ENCODE data around the gene CATSPER3. TPM values are rescaled to one million over a fixed set of nuclear protein-coding genes. Genes with fewer than 3 reads are reported as not detected.

The CATSPER3 gene
- polyA plus RNA-seq, 1 donor (not counting 4 experiments of a cell fraction or from before 2014, with no cell fraction given) = 0.31 TPM

GRCh38 chr5:135055396-135055795, 87.7 kb downstream of the CATSPER3 start:
- FAIRE-seq = no peak
- Histone ChIP-seq H2AFZ (ENCODE audit: control insufficient read depth, low read length) (no peak overlapping the region), H3K27ac (ENCODE audit: control insufficient read depth, insufficient read depth, low read length) (no peak overlapping the region), H3K27me3 (ENCODE audit: control insufficient read depth, extremely low read depth, insufficient read depth, low read length) (peaks cover 73% of the 10 kb centered on the region), H4K20me1 (ENCODE audit: control insufficient read depth, extremely low read depth, insufficient read depth, low read length) (no peaks in the 10 kb centered on the region), H3K4me1 (ENCODE audit: control insufficient read depth, extremely low read depth, insufficient read depth, low read length) (no peaks in the 10 kb centered on the region), H3K9me1 (ENCODE audit: control insufficient read depth, extremely low read depth, insufficient read depth, low read length) (no peaks in the 10 kb centered on the region), H3K9ac (ENCODE audit: control insufficient read depth, extremely low read depth, insufficient read depth, low read length) (no peak overlapping the region), H3K9me3 (ENCODE audit: control insufficient read depth, low read depth, low read length) (no peaks in the 10 kb centered on the region), H3K4me2 (ENCODE audit: control insufficient read depth, extremely low read depth, insufficient read depth, low read depth, low read length) (no peak overlapping the region), H3K4me3 (ENCODE audit: control insufficient read depth in 2 of 3, extremely low read depth in 1 of 3, insufficient read depth in 2 of 3, low read depth in 1 of 3, low read length in 3 of 3) (no peak overlapping the region), H3K36me3 (ENCODE audit: control insufficient read depth in 2 of 2, extremely low read depth in 1 of 2, insufficient read depth in 2 of 2, low read length in 2 of 2) (no peaks in the 10 kb centered on the region), H3K79me2 (ENCODE audit: control insufficient read depth, insufficient read depth, low read length) (no peaks in the 10 kb centered on the region)
- DNase-seq (ENCODE audit: low read depth, low spot score) = no peak
- TF ChIP-seq, protein P1, sequence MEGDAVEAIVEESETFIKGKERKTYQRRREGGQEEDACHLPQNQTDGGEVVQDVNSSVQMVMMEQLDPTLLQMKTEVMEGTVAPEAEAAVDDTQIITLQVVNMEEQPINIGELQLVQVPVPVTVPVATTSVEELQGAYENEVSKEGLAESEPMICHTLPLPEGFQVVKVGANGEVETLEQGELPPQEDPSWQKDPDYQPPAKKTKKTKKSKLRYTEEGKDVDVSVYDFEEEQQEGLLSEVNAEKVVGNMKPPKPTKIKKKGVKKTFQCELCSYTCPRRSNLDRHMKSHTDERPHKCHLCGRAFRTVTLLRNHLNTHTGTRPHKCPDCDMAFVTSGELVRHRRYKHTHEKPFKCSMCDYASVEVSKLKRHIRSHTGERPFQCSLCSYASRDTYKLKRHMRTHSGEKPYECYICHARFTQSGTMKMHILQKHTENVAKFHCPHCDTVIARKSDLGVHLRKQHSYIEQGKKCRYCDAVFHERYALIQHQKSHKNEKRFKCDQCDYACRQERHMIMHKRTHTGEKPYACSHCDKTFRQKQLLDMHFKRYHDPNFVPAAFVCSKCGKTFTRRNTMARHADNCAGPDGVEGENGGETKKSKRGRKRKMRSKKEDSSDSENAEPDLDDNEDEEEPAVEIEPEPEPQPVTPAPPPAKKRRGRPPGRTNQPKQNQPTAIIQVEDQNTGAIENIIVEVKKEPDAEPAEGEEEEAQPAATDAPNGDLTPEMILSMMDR (optimal IDR thresholded peaks at IDR 0.05 in 1 of 3, IDR thresholded peaks at IDR 0.05 in 1 of 3, conservative IDR thresholded peaks at IDR 0.05 in 1 of 3; ENCODE audit: extremely low read depth in 1 of 3, insufficient read depth in 2 of 3, low read length in 3 of 3) = no peak
- TF ChIP-seq EZH2 (IDR thresholded peaks at IDR 0.05; ENCODE audit: low read length) = no peak
- dilution Hi-C loops (cut with MboI; ENCODE audit: extremely low pct_ligation_motif_present, low sequenced_read_pairs) = no loop called here

GRCh38 chr5:135056316-135057030, 88.8 kb downstream of the CATSPER3 start:
- FAIRE-seq (no peak), DNase-seq (ENCODE audit: low read depth, low spot score) (no peak)
- no peaks in the 10 kb centered on the region for H4K20me1 ChIP-seq (ENCODE audit: control insufficient read depth, extremely low read depth, insufficient read depth, low read length)
- dilution Hi-C loops (cut with MboI; ENCODE audit: extremely low pct_ligation_motif_present, low sequenced_read_pairs) = no loop called here
- no peaks in the 10 kb centered on the region for H3K9me1 ChIP-seq (ENCODE audit: control insufficient read depth, extremely low read depth, insufficient read depth, low read length)
- no peak overlapping the region for H3K4me3 ChIP-seq (ENCODE audit: control insufficient read depth in 2 of 3, extremely low read depth in 1 of 3, insufficient read depth in 2 of 3, low read depth in 1 of 3, low read length in 3 of 3)
- no peak overlapping the region for H3K27ac ChIP-seq (ENCODE audit: control insufficient read depth, insufficient read depth, low read length)
- no peaks in the 10 kb centered on the region for H3K79me2 ChIP-seq (ENCODE audit: control insufficient read depth, insufficient read depth, low read length)
- TF ChIP-seq, protein P1 (optimal IDR thresholded peaks at IDR 0.05 in 1 of 3, IDR thresholded peaks at IDR 0.05 in 1 of 3, conservative IDR thresholded peaks at IDR 0.05 in 1 of 3; ENCODE audit: extremely low read depth in 1 of 3, insufficient read depth in 2 of 3, low read length in 3 of 3) = no peak
- no peak for TF ChIP-seq EZH2 (IDR thresholded peaks at IDR 0.05; ENCODE audit: low read length)
- H2AFZ ChIP-seq (ENCODE audit: control insufficient read depth, low read length) = no peak overlapping the region
- no peaks in the 10 kb centered on the region for H3K4me1 ChIP-seq (ENCODE audit: control insufficient read depth, extremely low read depth, insufficient read depth, low read length)
- H3K27me3 ChIP-seq (ENCODE audit: control insufficient read depth, extremely low read depth, insufficient read depth, low read length) = peaks cover 67% of the 10 kb centered on the region
- no peak overlapping the region for H3K9ac ChIP-seq (ENCODE audit: control insufficient read depth, extremely low read depth, insufficient read depth, low read length)
- H3K9me3 ChIP-seq (ENCODE audit: control insufficient read depth, low read depth, low read length) = no peaks in the 10 kb centered on the region
- no peak overlapping the region for H3K4me2 ChIP-seq (ENCODE audit: control insufficient read depth, extremely low read depth, insufficient read depth, low read depth, low read length)
- no peaks in the 10 kb centered on the region for H3K36me3 ChIP-seq (ENCODE audit: control insufficient read depth in 2 of 2, extremely low read depth in 1 of 2, insufficient read depth in 2 of 2, low read length in 2 of 2)
